HG03139 (cell line): ENCODE measurements around the gene CELA3B.
"Not testable (repeated sequence)": the region's sequence is repeated elsewhere in the genome, so short reads cannot be mapped to it uniquely, and the experiment has no call there.

Experiments
- ATAC-seq: cut with Tn5 transposase; IDR thresholded peaks from one replicate; pipeline ENCODE4 v1.9.1; 2021; ENCODE audit not compliant: unreplicated experiment

CELA3B gene

DNA sequence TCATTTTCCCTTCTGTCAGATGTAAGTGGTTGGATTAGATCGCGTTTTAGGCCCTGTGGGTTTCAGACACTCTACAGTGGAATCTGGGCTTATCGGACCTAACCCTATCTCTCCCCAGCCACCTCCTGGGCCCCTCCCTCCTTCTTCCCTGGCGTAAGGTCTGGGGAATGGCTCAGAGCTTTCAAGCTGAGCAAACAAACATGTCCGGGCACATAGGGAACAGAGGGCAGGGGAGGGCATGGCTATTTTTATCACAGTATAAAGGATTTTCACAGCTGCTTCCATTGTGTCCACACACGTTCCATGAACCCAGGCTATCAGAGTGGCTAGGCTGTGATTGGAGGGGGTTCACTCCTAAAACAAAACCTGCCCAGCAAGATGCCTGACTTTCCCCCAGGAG, 2.1 kb upstream of the CELA3B start:
- ATAC-seq: not testable (repeated sequence)

DNA sequence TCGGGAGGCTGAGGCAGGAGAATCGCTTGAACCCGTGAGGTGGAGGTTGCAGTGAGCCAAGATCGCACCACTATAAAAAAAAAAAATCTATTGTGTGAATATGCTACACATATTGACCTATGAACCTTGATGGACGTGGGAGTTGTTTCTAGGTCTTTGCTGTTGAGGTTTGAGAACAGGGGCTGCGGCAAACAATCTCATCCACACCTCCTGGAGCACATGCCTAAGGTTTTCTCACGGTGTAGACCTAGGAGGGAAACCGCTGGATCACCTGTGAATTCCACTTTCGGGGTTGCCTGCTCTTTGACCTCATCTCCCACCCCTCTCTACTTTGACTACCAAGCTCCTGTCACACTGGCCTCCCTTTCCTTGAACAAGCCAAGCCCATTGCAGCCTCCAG, 1.5 kb upstream of the CELA3B start:
- not testable (repeated sequence) for ATAC-seq

DNA sequence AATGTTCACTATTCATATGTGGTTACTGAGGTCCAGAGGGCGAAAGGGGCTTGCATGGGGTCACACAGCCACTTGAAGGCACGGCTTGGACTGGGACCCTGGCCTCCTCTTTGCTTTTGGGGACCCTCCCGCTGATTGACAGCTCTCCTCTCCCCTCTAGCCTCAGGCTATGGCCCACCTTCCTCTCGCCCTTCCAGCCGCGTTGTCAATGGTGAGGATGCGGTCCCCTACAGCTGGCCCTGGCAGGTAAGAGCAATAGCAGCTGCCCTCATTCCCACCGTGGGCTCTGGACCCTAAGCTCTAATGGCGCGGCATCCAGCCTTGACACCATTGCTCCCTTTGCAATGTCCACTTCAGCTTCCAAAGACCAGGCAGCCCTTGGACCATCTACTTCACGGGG, 1.4 kb downstream of the CELA3B start:
- ATAC-seq: not testable (repeated sequence)

DNA sequence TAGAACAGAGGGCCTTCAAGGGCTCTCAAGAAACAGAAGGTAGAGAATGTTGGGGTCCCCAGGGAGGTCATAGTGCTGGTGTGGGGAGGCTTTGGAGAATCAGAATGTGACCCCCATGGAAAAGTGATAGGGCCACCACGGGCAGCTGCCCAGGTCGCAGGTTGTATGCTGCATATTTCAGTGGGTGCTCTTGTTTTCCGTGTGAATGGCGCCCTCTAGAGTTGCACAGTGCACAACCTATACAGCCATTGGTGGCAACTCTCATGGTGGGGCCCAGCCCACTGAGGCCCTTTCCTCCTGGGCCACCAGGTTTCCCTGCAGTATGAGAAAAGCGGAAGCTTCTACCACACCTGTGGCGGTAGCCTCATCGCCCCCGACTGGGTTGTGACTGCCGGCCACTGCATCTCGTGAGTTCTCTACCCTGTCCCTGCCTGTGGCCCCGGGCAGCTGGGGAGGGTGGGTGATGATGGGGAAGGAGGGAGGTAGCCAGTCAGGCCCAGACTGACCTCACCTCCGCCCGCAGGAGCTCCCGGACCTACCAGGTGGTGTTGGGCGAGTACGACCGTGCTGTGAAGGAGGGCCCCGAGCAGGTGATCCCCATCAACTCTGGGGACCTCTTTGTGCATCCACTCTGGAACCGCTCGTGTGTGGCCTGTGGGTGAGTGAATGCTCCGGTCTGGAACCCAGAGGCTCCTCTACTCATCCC, 3.8 kb downstream of the CELA3B start:
- ATAC-seq: not testable (repeated sequence)

DNA sequence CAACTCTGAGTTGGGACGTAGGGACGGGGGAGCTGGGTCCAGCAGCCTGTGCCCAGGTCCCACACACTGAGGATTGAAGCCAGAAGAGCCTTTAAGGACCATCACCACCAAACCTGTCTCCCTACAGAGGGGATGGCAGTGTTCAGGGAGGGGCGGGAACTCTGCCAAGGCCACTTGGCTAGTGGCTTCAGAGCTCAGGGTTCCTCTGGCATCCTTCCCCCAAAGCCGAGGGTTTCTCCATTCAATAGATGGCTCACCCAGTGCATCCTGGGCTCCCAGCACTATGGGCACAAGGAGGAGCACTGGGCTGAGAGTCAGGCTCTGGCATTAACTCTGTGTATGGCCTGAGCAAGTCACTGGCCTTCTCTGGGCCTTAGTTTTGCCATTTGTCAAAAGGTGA, 4.4 kb downstream of the CELA3B start:
- not testable (repeated sequence) for ATAC-seq

DNA sequence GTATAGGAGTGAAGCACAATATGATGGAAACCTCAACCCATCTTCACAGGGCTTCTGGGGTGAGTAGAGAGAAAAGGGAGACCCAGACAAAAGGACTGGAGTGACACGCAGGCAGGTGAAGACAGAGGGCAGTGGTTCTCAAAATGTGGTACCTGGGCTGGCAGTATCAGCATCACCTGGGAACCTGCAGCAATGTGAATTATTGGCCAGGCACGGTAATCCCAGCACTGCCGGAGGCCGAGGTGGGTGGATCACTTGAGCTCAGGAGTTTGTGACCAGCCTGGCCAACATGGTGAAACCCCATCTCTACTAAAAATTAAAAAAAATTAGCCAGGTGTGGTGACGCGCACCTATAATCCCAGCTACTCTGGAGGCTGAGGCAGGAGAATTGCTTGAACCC, 5.3 kb downstream of the CELA3B start:
- not testable (repeated sequence) for ATAC-seq

DNA sequence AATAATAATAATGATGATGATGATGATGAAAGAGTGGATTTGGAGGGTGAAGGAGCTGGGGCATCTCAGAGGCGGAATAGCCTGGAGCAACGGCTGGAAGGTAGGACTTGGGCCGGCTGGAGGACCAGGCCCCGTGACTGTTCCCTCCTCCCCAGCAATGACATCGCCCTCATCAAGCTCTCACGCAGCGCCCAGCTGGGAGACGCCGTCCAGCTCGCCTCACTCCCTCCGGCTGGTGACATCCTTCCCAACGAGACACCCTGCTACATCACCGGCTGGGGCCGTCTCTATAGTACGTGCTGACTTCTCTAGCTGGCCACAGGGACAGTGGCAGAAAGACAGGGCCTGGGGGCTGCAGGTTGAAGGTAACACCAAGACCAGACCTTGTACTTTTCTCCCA, 6.7 kb downstream of the CELA3B start:
- ATAC-seq: not testable (repeated sequence)

DNA sequence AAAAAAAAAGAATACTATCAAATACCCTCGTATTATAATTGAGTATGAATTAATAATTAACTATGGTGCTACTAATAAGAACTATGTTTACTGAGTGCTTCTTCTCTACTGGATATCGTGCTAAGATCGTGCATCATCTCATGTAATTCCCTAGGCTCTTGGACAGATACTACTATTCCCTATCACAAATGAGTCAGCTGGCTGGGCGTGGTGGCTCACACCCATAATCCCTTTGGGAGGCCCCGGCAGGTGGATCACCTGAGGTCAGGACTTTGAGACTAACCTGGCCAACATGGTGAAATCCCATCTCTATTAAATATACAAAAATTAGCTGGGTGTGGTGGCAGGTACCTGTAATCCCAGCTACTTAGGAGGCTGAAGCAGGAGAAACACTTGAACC, 9.1 kb downstream of the CELA3B start:
- ATAC-seq: not testable (repeated sequence)

DNA sequence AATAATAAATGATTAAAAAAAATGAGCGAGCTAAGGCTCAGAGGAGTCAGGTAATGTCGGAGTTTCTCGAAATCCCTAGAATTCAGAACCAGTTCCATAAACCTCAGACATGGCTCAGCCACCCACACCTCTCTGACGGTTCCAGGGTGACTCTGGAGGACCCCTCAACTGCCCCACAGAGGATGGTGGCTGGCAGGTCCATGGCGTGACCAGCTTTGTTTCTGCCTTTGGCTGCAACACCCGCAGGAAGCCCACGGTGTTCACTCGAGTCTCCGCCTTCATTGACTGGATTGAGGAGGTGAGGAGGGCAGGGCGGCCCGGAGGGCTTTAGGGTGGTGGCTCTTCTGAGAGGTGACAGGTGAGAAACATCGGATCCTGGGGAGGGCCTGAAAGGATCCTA, 9.6 kb downstream of the CELA3B start:
- ATAC-seq: not testable (repeated sequence)

DNA sequence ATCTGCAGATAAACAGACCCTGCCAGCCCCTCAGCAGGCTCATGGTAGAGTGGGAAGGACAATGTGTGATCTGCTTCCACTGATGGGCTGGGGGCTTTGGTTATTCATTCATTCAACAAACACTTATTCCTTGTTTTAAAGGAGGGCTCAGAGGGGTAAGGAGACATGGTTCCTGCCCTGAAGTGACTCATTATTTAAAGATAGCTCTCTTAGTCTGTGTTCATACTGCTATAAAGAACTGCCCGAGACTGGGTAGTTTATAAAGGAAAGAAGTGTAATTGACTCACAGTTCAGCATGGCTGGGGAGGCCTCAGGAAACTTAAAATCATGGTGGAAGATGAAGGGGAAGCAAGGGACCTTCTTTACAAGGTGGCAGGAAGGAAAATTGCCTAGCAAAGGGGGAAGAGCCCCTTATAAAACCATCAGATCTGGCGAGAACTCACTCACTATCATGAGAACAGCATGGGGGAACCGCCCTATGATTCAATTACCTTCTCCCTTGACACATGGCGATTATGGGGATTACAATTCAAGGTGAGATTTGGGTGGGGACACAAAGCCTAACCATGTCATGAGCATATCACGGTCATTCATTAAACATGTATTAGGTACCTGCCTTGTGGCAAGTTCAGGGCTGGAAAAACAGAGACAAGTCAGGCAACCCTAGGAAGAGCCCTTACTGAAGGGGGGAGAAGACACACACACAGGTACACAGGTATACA, 13.0 kb downstream of the CELA3B start:
- ATAC-seq: not testable (repeated sequence)

DNA sequence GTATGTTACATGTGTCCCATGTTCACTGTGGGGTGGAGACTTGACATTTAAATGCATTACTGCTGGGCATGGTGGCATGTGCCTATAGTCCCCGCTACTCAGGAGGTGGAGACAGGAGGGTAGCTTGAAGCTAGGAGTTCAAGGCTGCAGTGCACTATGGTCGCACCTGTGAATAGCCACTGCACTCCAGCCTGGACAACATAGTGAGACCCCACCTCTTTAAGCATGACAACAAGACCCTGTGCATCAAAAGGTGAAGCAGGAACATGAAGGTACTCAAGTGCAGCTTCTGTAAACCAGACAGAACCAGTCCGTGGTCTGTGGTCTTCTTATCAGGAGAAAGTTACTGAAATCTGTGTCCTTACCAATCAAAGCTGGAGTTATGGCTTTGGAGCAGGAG, 15.4 kb downstream of the CELA3B start:
- not testable (repeated sequence) for ATAC-seq

DNA sequence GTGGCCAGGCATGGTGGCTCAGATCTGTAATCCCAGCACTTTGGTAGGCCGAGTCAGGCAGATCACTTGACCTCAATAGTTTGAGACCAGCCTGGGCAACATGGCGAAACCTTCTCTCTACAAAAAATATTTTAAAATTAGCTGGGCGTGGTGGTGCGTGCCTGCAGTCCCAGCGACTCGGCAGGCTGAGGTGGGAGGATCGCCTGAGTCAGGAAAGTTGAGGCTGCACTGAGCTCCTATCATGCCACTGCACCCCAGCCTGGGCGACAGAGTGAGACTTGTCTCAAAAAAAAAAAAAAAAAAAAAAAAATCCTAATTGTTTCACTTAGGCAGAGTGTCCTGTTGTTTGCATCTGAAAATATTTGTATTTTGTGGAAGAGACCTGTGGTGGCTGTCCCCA, 17.9 kb downstream of the CELA3B start:
- ATAC-seq: not testable (repeated sequence)

DNA sequence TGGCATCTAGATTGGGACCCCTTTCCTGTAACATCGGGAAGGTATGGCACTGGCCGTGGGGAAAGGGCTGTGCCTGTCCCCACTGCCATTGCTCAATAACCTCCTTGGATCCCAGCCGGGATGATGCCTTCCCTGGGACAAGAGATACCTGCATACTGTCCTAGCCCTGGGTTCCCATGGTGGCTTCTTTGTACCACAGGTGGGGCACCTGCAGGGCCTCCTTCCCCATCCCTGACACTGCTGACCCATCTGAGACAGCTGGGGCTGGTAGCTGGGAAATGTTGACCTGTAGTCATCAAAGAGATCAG, 19.8 kb downstream of the CELA3B start:
- ATAC-seq: not testable (repeated sequence)

DNA sequence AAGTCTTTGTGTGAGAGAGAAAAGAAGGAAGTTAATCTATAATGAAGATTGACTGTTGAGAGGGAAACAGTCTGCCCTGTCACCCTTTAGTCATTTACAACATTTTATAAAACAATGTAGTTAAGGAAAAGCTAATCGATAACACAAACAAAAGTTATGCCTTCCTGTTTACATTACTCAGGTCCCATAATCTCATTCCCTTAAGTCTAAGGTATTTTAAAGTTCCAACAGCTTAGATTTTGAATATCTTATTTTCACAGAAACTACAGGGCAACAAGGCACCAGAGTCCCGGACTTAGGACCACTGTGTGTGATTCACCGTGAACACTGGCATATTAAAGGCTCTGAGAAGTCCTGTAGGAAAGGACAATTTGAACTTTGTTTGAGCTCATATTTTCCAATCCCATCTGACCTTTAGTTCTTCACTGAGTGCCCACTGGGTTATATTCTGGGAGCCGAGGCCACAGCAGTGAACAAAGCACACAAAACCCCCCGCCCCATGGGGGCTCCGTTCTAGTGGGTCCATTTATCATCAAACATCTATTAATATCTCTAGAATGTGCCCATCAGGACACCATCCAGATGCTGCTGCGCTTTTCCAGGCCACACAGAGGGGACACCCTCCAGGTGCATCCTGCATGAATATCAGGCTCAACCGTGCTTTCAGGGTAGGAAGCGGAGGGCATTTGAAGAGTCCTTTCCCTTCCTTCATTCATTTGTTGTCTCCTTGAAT, 21.2 kb downstream of the CELA3B start:
- ATAC-seq: not testable (repeated sequence)

DNA sequence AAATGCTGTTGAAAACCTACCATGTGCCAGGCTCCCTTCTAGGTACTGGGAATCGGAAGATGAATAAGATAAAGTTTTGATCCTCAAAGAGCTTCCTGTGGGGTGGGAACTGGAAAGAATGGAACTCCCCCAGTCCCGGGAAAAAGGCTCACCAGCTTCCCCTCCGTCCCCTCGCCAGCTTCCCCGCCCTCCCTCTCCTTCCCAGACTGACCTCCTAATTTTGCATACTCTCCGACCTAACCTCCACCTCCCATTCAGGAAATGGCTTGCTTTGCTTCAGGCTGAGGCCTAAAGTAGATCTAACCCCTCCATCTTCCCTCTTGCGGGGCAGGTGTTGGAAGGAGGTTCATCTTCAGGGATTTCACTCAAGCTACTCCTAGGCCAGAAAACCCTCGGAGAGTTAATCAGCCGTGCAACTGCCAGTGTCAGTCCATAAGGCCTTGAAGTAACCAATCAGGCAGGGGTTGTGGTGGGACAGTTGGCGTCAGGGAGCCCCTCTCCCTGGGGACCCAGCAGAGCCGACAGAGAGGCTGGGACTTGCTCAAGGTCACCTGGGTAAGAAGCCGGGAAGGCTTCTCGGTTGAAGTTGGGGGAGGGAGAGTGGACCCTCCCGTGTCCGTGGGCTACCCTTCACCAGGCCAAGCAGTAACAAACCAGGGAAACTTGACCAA, 21.9 kb downstream of the CELA3B start:
- not testable (repeated sequence) for ATAC-seq

DNA sequence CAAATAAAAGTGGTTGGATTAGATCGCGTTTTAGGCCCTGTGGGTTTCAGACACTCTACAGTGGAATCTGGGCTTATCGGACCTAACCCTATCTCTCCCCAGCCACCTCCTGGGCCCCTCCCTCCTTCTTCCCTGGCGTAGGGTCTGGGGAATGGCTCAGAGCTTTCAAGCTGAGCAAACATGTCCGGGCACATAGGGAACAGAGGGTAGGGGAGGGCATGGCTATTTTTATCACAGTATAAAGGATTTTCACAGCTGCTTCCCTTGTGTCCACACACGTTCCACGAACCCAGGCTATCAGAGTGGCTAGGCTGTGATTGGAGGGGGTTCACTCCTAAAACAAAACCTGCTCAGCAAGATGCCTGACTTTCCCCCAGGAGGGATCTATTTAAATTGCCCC, 22.8 kb downstream of the CELA3B start:
- ATAC-seq: not testable (repeated sequence)

DNA sequence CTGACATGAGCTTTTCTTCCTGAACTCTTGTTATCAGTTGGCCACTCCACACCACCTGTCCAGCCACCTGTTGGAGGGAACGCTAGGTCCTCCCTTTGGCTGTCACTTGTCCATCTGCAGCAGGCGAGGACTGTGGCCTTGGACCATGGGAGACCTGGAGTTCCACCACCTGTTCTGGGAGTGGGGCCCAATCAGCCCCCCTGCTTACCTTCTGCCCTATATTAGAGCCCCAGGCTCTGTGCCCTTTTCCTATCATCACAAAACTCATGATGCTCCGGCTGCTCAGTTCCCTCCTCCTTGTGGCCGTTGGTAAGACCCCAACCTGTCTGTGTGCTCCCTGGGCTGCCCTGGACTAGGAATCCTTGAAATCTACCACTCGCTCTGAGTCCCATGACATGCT, 24.6 kb downstream of the CELA3B start, which contains the start of gene CELA3A:
Gene CELA3A, plus strand, starts transcription at position 249 of the 400 bp plus-strand sequence. Its CDS starts 18 bp downstream, at position 267.
- no peak for ATAC-seq

DNA sequence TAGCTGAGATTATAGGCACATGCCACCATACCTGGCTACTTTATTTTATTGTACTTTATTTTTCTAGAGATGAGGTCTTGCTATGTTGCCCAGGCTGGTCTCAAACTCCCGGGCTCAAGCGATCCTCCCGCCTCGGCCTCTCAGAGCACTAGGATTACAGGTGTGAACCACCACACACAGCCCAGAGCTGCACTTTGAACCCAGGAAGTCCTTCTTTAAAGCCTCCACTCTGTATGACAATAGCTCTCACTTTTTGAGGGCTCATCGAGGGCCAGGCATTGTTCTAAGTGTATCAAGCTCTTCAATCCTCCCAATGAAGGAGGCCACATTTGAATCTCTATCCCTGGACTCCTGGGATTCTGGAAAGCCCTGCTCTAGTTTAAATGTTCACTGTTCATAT, 25.6 kb downstream of the CELA3B start:
- ATAC-seq: not testable (repeated sequence)

DNA sequence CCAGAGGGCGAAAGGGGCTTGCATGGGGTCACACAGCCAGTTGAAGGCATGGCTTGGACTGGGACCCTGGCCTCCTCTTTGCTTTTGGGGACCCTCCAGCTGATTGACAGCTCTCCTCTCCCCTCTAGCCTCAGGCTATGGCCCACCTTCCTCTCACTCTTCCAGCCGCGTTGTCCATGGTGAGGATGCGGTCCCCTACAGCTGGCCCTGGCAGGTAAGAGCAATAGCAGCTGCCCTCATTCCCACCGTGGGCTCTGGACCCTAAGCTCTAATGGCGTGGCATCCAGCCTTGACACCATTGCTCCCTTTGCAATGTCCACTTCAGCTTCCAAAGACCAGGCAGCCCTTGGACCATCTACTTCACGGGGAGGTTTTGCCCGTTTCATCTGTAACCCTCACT, 26.1 kb downstream of the CELA3B start:
- ATAC-seq: not testable (repeated sequence)

DNA sequence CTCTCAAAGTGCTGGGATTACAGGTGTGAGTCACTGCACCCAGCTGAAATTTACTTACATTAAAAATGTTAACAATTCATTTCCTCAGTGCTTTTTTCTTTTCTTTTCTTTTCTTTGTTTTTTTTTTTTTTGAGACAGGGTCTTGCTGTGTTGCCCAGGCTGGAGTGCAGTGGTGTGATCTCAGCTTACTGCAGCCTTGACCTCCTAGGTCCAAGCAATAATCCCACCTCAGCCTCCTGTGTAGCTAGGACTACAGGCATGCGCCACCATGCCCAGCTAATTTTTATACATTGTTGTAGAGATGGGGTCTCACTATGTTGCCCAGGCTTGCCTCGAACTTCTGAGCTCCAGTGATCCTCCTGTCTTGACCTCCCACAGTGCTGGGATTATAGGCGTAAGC, 27.1 kb downstream of the CELA3B start:
- not testable (repeated sequence) for ATAC-seq
